GM21723 (cell line): ENCODE data around the gene PIK3R1.

Source experiments
- ATAC-seq: cut with Tn5 transposase; IDR thresholded peaks from one replicate; pipeline ENCODE4 v1.9.1; 2021; ENCODE audit warnings: mild to moderate bottlenecking, moderate library complexity; ENCODE audit not compliant: unreplicated experiment

PIK3R1 gene

DNA sequence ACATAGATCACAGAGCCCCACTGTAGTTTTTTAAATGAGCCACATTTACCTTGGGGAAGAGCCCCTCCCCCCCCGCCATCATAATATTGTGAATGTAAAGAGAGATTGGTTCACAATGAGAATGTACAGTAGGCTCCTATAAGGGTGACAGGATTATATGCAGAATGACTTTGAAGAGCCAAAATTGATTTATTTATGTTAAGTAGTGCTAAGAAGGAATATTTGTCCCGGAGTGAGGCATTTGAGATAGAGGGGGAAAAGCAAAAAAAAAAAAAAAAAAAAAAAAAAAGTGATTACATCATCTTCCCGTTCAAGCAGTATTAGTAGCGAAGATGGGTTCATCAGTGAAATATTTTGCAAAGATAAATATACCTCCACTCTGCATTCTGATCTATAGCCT lies 73.9 kb downstream of the PIK3R1 start:
- ATAC-seq, result no peak

DNA sequence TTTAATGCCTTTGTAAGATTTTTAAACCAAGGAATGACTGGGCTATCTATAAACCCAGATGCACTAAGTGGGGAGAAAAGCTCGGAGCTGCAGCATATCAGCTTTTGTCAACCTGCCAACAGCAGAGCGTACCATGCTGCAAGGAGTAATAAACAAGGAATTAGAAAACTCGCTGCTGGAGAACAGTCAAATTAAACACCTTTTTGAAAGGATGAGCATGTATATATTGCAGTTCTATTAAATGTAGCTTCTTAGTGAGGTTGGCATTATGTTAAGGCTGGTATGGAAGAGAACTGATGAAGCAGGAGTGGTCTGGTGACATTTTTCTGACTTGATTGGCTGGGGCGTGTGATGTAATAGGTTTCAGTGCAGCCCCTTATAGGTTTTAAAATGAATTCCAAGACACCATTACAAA lies 74.7 kb downstream of the PIK3R1 start:
- ATAC-seq, result no peak

DNA sequence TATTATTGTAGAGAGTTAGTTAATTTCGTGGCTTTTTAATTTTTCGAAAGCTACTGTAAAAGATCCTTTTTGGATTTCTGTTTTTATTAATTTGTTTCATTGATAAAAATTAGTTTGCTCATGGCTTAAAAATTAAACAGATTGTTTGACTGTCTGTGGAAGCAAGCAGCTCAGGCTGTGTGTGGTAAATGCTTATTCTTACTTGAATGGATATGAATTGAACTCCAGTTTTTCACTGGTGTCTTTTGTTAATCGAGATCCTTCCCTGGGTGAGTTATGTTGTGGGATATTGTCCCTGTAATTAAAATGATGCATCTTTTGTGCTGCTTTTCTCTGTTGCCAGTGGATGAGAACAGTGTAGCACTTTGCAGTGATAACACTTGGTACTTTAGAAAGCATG lies 75.3 kb downstream of the PIK3R1 start:
- no peak for ATAC-seq

DNA sequence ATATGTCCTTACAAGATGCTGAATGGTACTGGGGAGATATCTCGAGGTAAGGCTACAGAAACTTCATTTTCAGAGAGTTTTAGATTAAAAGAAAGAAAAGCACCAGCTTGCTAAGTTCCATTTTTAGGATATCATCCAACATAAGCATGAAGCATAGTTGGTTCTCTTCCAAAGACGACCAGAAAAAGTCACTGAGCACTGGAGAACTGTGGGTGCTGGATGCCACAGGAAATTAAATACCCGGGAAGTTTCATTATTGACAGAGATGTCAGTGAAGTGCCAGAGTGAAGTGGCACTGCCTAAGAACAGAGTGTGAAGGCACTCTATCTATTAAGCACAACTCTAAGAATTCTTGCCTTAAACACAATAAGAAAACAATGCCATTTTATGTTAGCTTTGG lies 76.8 kb downstream of the PIK3R1 start:
- ATAC-seq, result no peak

DNA sequence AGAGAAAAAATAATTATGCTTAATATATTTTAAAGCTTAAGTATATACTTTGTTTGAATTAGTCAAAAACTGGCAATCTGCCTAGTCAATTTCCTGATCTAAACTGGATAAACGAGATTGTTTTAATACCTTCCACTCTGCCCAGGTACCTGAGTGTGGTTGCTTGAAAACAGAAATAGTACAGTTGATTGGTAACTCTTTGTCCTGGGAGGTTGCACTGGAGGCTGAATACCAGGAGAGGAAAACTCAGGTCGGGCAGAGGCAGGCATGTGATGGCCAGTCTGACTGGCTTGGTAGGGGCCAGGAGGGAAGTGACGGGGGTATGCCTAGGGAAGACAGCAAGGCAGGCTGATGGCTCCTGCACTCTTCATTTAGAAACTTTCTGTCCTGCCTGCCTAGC lies 80.2 kb downstream of the PIK3R1 start:
- ATAC-seq, result no peak

DNA sequence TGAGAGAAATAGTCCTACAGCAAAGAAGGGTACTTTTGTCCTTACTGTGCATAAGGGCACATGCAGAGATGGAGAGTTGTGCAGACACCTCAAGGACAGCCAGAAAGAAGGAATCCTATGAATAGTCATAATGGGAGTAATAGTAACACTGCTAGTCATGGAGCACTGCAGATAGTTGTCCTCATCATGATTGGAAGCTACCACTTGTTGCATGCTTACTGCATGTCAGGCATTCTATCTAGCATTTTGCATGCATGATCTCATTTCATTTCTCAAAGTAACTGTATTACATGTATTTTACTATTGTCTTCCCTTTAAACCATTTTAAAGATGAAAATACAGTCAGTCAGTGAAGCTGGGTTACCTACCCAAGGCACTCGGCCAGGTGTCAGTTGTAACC lies 81.3 kb downstream of the PIK3R1 start:
- ATAC-seq, result no peak

DNA sequence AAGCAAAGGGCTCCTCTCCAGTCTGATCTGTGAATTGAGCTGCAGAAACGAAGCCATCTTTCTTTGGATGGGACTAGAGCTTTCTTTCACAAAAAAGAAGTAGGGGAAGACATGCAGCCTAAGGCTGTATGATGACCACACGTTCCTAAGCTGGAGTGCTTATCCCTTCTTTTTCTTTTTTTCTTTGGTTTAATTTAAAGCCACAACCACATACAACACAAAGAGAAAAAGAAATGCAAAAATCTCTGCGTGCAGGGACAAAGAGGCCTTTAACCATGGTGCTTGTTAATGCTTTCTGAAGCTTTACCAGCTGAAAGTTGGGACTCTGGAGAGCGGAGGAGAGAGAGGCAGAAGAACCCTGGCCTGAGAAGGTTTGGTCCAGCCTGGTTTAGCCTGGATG lies 82.1 kb downstream of the PIK3R1 start:
- ATAC-seq, result no peak

DNA sequence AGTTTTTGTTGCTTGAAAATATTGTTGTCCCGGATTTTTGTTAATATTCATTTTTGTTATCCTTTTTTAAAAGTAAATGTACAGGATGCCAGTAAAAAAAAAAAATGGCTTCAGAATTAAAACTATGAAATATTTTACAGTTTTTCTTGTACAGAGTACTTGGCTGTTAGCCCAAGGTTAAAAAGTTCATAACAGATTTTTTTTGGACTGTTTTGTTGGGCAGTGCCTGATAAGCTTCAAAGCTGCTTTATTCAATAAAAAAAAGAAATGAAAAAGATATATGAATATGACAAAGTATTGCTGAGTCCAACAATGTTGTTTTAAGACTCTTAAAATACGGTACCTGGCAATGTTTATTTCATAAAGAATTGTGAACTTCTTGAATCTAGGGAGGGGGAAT lies 82.9 kb downstream of the PIK3R1 start:
- no peak for ATAC-seq

DNA sequence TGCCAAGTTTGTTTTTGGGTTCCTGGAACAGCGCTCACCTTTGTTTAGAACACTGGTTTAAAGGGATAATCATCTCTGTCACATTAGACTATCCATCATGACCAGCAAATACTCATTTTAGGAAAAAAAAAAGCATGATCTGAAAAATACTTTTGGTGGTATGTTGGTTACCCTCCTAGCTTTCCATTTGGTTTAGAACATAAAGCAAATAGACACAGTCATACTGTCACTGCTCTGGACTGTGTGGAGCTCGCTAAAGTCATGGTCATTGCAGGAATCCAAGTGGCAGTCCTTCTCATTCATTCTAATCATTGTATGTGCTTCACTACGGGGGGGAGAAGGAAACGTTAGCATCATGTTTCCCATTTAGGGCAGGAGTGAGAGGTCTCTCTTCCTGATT lies 83.5 kb downstream of the PIK3R1 start:
- no peak for ATAC-seq

DNA sequence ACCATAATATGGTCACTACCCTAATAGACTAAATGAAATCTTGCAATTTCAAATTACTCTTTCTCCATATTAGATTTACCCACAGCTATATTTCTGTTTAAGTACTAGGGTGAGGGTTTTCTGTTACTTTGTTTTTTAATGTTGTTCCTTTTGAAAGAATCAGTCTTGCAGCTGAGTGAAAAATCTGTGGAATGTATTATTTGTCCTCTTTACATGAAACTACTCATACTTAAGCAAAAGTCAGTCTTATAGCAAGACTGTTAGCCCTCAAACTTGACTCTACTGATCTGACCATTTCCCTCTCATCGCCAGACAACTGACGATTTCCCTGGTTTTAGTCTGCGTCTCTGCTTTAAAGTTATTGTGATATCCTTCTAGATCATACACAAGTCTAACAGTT lies 84.0 kb downstream of the PIK3R1 start:
- no peak for ATAC-seq

DNA sequence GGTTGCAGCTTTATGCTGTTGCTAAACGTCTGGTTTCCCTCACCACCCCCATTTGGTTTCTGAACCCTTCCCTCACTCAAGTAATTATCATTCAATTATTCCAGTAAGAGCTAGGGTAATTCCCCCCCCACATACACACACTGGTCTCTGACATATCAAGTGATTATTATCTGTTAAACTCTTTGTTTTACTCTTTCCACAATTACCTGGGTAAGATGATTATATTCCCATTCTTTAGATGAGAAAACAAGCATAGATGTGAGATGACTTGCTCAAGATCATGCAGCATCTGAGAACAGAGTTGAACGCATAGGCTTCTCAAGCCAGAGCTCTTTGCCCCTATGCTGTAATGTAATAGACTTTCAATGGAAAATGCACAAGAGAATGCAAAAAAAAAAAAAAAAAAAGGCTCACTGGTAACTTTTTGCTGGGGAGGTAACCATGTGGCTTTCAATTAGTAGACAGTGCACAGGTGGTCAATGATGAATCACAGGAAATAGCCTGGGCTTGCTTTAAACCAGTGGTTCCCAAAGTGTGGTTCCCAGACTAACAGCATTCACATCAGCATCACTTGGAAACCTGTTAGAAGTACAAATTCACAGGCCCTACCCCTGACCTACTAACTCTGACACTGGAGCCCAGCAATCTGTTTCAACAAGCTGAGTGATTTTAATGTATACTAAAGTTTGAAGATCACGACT lies 87.6 kb downstream of the PIK3R1 start:
- ATAC-seq, result peak; percentile 61

DNA sequence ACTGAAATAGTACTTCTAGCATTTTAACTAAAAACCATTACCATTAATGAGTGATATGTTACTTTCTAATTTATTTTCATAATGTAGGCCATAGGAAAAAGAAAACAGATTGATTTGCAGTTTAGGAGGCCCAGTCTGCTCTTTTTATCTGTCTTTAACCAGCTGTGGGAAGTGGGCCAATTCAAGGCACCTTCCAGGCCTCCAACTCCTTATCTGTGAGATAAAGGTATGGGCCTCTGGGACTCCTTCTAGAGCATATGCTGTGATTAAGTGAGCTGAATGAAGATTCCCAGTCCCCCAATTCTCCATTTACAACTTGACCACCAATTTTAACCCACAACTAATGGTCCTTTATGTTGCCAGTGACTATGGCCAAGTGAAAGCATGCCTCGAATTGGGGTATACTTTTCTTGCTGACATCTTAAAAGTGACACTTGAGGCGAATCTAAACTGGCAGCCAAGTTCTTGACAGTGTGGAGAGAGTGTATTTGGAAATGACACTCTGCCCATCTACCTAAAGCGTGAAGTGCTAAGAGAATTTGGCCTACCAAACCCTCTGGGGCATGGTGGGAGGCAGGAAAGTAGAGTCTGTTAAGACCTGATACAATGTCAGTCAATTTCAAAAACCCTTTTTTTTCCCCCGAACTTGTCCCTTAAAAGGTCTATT lies 88.3 kb downstream of the PIK3R1 start:
- ATAC-seq, result peak; percentile 18

DNA sequence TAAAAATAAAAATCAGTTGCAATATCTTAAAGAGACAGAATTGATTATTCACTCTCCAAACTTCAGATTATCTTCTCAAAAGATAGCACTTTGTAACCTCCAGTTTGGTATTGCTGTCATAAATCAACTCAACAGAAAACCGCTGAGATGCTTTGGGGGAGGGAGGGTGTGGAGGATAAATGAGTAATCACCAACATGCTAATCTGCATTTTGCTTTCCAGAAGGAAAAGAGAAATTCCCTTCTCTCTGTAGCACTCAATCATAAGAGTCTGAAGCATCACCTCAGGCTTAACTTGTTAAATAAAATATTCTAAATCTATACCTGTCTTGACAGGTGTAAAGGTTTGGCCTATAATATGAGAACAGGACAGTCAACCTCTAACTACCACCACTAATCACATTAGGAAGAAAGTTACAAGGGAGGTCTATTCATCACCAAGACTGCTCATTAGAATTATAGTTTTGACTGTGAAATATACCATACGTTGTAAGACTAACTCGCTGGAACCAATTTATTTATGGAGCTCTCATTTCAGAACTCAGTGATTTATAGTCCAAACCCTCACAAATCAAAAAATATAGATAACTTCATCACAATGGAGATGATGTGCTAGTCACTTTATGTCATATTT lies 89.0 kb downstream of the PIK3R1 start:
- no peak for ATAC-seq

DNA sequence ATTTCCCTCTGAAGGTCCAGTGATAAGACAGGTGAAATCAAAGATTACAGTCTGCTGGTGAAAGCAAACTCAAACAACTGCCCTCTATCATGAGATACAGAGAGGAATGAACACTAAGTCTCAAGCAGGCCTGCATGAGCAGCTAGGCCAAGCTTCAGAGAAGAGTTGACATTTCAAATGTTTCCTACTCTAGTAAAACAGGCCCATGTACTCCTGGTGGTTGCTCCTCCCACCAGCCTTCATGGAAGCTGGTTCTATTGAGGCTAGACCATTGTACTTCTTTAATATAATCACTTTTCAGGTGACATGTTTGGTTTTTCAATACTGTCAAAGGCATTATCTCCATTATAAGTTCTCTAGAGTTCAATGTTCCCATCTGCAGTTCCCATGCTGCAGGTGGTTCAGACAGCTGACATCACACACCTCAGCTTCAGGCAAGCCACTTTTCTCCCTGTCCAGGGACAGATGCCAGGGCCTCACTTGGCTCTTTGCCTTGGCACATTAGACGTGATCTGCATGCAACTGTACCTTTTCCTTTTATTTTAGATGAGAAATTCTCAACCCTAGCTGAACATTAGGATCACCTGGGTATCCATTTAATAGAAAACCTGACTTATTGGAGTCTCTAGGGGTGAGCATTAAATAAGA lies 89.8 kb downstream of the PIK3R1 start:
- ATAC-seq, result no peak

DNA sequence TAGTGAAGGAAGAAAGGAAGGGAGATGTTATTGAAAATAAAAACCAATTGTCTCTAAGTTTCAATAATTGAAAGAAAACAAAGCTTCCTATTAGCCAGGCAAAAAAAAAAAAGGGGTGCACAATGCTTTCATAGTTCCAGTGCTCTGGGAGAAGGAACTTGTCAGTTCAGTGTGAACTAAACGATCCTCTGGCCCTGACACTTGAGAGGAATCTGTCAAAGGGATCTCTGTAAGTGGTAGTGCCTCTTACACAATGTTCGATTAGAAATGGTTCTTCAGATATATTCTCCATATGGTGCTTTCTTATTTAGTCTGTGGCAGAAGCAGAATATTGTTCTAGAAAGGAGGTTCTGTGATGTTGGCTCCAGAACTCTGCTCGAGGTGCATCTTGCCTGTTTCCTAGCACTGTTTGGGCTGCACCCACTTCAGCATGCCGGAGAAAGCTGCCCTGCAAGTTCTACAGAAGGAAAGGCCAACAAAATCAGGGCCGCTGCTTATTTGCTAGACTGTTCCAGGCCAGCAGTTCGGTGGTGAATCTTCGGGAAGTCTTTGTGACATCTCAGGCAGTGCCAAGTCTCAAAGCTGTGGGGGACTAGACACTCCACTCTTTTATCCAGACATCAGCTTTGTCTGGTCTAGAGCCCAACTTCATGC lies 90.9 kb downstream of the PIK3R1 start:
- ATAC-seq, result no peak

DNA sequence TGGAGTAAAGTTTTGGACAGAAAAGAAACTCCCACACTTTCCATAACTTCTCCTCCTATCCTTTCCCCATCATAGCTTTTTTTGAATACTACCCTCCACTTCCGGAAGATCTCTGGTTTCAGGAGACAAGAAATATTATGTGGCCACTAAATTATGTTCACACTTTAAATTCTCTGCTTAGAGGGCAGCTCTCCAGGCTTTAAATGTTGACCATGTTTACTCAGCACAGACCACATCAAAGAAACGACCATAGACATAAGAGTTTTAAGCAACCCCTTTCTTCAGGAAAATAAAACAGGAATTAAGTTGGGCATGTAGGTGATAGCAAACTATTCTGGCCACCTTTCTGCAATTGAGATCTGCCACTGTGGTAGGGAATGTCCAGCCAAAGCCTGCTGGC lies 97.8 kb downstream of the PIK3R1 start:
- no peak for ATAC-seq

DNA sequence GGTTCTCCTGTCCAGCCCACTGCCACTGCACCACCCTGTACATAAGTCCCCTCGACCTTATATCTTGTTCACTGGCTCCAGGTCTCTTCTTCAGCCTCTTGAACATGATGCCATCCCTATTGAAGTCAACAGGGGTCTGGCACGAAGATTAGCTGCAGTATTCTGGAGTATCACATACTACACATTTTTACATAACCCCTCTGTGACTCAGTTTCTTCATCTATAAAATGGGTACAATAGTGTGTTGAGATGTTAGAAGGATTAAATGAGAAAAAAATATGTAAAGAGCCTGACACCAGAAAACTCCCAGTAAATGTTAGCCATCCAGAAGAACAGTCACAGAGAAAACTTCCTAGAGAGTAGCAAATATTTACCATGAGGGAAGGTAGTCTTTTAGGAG lies 98.9 kb downstream of the PIK3R1 start:
- no peak for ATAC-seq

DNA sequence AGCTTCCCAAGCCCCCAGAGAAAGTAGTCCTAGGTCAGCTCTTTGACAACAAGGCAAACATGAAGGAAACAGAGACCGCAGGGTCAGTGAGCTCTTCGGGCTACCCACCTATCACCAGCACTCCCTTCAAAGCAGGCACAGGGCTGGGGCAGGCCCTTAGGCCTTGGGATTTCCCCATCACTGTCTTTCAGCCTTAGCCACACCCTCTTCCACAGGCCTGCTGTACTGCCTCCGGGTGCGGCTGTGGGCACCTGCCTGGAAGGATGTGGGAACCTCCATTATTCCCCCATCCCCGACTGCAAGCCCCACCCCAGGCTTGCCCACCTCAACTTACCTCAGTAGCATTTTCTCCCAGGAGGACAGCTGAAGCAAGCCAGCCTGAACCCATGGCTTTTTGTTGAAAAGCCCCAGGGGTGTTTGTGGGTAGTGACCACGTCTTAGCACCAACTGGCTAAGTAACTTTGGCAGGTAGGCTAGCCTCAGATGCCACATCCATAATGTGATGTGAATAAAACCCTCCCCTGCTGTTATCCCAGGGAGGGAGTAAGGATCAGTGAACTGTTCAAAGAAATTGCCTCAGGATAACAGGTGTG lies 100.2 kb downstream of the PIK3R1 start:
- ATAC-seq, result peak; percentile 98

DNA sequence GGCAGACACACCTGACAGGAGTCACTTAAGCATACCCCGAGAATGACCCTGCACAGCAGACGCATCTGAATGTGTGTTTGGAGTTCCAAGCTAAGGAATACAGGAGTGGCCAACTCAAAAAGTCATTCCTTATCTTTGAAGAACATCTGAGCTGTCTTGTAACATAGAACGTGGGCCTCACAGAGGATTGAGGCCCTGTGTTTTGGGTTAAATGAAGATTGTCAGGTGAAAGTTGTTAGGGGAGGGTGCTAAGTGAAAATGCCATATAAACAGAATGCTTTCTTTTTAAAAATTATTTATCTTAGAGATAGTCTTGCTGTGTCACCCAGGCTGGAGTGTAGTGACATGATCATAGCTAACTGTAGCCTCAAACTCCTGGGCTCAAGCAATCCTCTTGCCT lies 100.9 kb downstream of the PIK3R1 start:
- ATAC-seq, result no peak

DNA sequence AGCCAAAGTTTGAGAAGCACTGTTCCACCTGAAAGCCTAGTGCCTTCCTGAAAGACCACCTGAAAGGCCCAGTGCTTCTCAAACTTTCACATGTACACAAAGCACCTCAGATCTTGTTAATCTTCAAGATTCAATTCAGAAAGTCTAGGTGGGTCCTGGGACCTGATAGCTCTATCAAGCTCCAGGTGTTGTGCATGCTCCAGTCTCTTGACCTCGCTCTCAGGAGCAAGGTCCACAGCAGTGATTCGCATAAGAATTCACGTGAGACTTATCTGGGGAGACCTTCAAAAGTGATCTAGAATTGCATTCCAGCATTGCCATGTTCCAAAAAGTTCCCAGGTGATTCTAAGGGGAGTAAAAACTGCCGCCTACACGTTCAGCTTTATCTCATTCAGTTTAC lies 102.1 kb downstream of the PIK3R1 start:
- ATAC-seq, result no peak
